Trophoblast cell (in vitro differentiated cells and primary cell): ENCODE results near the gene RPRD1B.

ENCODE experiments used
- DNase-seq, 2 donors: peaks; one replicate each; pipeline ENCODE4 v3.0.0-alpha.2; 2016
- H2AFZ ChIP-seq: 2 replicates; pipeline ENCODE4 v1.6.1; 2013; ENCODE audit warnings: low read length, moderate library complexity, mild to moderate bottlenecking; ENCODE audit not compliant: insufficient read depth, poor library complexity
- H2AK5ac ChIP-seq: 2 replicates; pipeline ENCODE4 v1.6.1; 2013; ENCODE audit warnings: mild to moderate bottlenecking, low read length
- H2BK120ac ChIP-seq: 2 replicates; pipeline ENCODE4 v1.6.1; 2013; ENCODE audit warnings: low read length, mild to moderate bottlenecking, moderate library complexity; ENCODE audit not compliant: insufficient read depth, poor library complexity
- H2BK12ac ChIP-seq: 2 replicates; pipeline ENCODE4 v1.6.1; 2013; ENCODE audit warnings: mild to moderate bottlenecking, low read length, moderate library complexity
- H2BK5ac ChIP-seq: 2 replicates; pipeline ENCODE4 v1.6.1; 2013; ENCODE audit warnings: low read length, low read depth, moderate library complexity, mild to moderate bottlenecking; ENCODE audit not compliant: poor library complexity
- H3K14ac ChIP-seq: 2 replicates; pipeline ENCODE4 v1.6.1; 2013; ENCODE audit warnings: mild to moderate bottlenecking, low read length
- H3K18ac ChIP-seq: 2 replicates; pipeline ENCODE4 v1.6.1; 2013; ENCODE audit warnings: mild to moderate bottlenecking, low read length
- H3K23ac ChIP-seq: 2 replicates; pipeline ENCODE4 v1.6.1; 2013; ENCODE audit warnings: low read length
- H3K27ac ChIP-seq: 2 replicates; pipeline ENCODE4 v1.5.1; 2013; ENCODE audit warnings: low read depth, mild to moderate bottlenecking, inconsistent platforms, low read length, moderate library complexity
- H3K27me3 ChIP-seq: 2 replicates; pipeline ENCODE4 v1.6.1; 2013; ENCODE audit warnings: inconsistent platforms, mild to moderate bottlenecking, low read length, moderate library complexity; ENCODE audit not compliant: insufficient read depth
- H3K36me3 ChIP-seq, 2 experiments: 1 replicate in 1 of 2; 2 replicates in 1 of 2; pipeline ENCODE4 v1.6.1; 2013; ENCODE audit warnings: low read length in 2 of 2, mild to moderate bottlenecking in 2 of 2, moderate library complexity in 1 of 2; ENCODE audit not compliant: insufficient read depth in 2 of 2, control insufficient read depth in 1 of 2
- H3K4ac ChIP-seq: 2 replicates; pipeline ENCODE4 v1.6.1; 2013; ENCODE audit warnings: low read depth, mild to moderate bottlenecking, low read length, moderate library complexity
- H3K4me1 ChIP-seq, 2 experiments: 1 replicate in 1 of 2; 2 replicates in 1 of 2; pipeline ENCODE4 v1.6.1; 2013; ENCODE audit warnings: low read length in 2 of 2, mild to moderate bottlenecking in 2 of 2, moderate library complexity in 1 of 2; ENCODE audit not compliant: insufficient read depth in 2 of 2, control insufficient read depth in 1 of 2
- H3K4me2 ChIP-seq: 2 replicates; pipeline ENCODE4 v1.6.1; 2013; ENCODE audit warnings: inconsistent platforms, mild to moderate bottlenecking, low read length, moderate library complexity
- H3K4me3 ChIP-seq: 2 replicates; pipeline ENCODE4 v1.5.1; 2013; ENCODE audit warnings: mild to moderate bottlenecking, low read depth, low read length, inconsistent platforms
- H3K79me1 ChIP-seq: one replicate; pipeline ENCODE4 v1.6.1; 2013; ENCODE audit warnings: low read length
- H3K79me2 ChIP-seq: 2 replicates; pipeline ENCODE4 v1.6.1; 2013; ENCODE audit warnings: low read length, mild to moderate bottlenecking; ENCODE audit not compliant: control insufficient read depth, insufficient read depth, poor library complexity
- H3K9ac ChIP-seq: 2 replicates; pipeline ENCODE4 v1.6.1; 2013; ENCODE audit warnings: mild to moderate bottlenecking, low read length
- H3K9me3 ChIP-seq: 2 replicates; pipeline ENCODE4 v1.6.1; 2013; ENCODE audit warnings: low read depth, mild to moderate bottlenecking, control low read depth, inconsistent platforms, low read length; ENCODE audit not compliant: insufficient read depth
- H4K12ac ChIP-seq: 2 replicates; pipeline ENCODE4 v1.6.1; 2013; ENCODE audit warnings: low read depth, mild to moderate bottlenecking, low read length, moderate library complexity
- H4K8ac ChIP-seq: 2 replicates; pipeline ENCODE4 v1.6.1; 2013; ENCODE audit warnings: low read depth, mild to moderate bottlenecking, low read length, moderate library complexity
- H4K91ac ChIP-seq: one replicate; pipeline ENCODE4 v1.6.1; 2013; ENCODE audit warnings: low read depth, mild to moderate bottlenecking, low read length, moderate library complexity
- WGBS: extraction: QIAGEN DNeasy Blood & Tissue Kit; methylation state at CpG from one replicate; pipeline ENCODE4 v1.1.7; 2013; ENCODE audit warnings: missing lambda C conversion rate; ENCODE audit not compliant: insufficient read length, insufficient coverage; ENCODE audit errors: extremely low coverage; 5-methylcytosine and 5-hydroxymethylcytosine counted together

Gene RPRD1B

GRCh38 chr20:38129893-38130609, 96.5 kb downstream of the RPRD1B start:
- H4K91ac ChIP-seq, result no peak overlapping the region
- no peak overlapping the region for H3K14ac ChIP-seq
- no peaks in the 10 kb centered on the region for H3K79me2 ChIP-seq
- peaks cover 38% of the 10 kb centered on the region for H3K79me1 ChIP-seq
- no peaks in the 10 kb centered on the region for H3K27me3 ChIP-seq
- H3K4me2 ChIP-seq, result no peak overlapping the region
- no peak overlapping the region for H3K27ac ChIP-seq
- H3K4me1 ChIP-seq, result peaks cover 44 to 46% of the 10 kb centered on the region in 2 experiments
- H2BK5ac ChIP-seq, result no peak overlapping the region
- H4K12ac ChIP-seq, result no peak overlapping the region
- no peak overlapping the region for H4K8ac ChIP-seq
- H2BK120ac ChIP-seq, result no peak overlapping the region
- no peak overlapping the region for H3K18ac ChIP-seq
- no peak overlapping the region for H2BK12ac ChIP-seq
- no peak overlapping the region for H3K4ac ChIP-seq
- H3K23ac ChIP-seq, result no peak overlapping the region
- no peak overlapping the region for H3K4me3 ChIP-seq
- no peak overlapping the region for H2AFZ ChIP-seq
- DNase-seq, result no peak
- H3K9me3 ChIP-seq, result no peaks in the 10 kb centered on the region
- H3K9ac ChIP-seq, result no peak overlapping the region
- no CpG with 5 or more reads among the region's 15 CpGs for WGBS
- no peak overlapping the region for H2AK5ac ChIP-seq
- peaks cover 35 to 44% of the 10 kb centered on the region in 2 experiments for H3K36me3 ChIP-seq

- no peak overlapping the region for H2AFZ ChIP-seq
- H2AK5ac ChIP-seq, result peak overlapping the region; percentile 53
- peaks cover 49 to 52% of the 10 kb centered on the region in 2 experiments for H3K4me1 ChIP-seq
- no peak overlapping the region for H4K8ac ChIP-seq
- H3K23ac ChIP-seq, result no peak overlapping the region
- peak overlapping the region; percentile 34 for H3K14ac ChIP-seq
- peak overlapping the region; percentile 10 for H2BK5ac ChIP-seq
- peak overlapping the region; percentile 33 for H2BK12ac ChIP-seq
- H3K79me1 ChIP-seq, result peaks cover 39% of the 10 kb centered on the region
- no peak overlapping the region for H3K4me2 ChIP-seq
- peaks cover 2% of the 10 kb centered on the region for H3K9me3 ChIP-seq
- WGBS, result no CpG with 5 or more reads among the region's 19 CpGs
- peak overlapping the region; percentile 11 for H3K27ac ChIP-seq
- H3K79me2 ChIP-seq, result no peaks in the 10 kb centered on the region
- peak overlapping the region; percentile 45 for H2BK120ac ChIP-seq
- H3K9ac ChIP-seq, result no peak overlapping the region
- H4K12ac ChIP-seq, result no peak overlapping the region
- peaks cover 40 to 50% of the 10 kb centered on the region in 2 experiments for H3K36me3 ChIP-seq
- no peak overlapping the region for H3K4me3 ChIP-seq
- H3K18ac ChIP-seq, result peak overlapping the region; percentile 25
- H3K27me3 ChIP-seq, result no peaks in the 10 kb centered on the region
- DNase-seq, result no peak
- H4K91ac ChIP-seq, result peak overlapping the region; percentile 58
- H3K4ac ChIP-seq, result no peak overlapping the region
Observed at GRCh38 chr20:38130687-38131587, 97.4 kb downstream of the RPRD1B start.

DNA sequence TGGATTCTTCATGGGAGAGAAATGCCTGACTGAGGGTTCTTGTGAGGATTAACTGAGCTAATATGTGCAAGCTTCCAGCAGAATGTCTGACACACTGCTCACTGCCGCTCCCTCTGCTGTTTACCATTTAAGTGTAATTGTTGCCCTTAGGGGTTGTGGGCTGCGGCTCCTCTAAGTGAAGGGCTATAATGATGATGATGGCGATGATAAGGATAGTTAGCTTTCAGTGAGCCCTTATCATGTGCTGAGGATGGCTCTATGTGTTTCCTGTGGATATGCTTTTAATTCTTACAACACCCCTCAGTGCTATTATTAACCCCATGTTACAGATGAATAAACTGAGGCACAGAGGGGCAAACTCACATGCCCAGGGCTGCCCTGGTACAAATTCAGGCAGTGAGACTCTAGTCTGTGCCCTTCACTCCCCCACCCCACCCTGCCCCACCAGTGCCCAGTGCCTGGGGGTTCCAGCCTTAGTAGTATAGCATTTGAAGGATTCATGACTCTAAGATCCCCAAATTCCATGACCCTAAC, 98.1 kb downstream of the RPRD1B start:
- Histone ChIP-seq H3K23ac (no peak overlapping the region), H3K27ac (no peak overlapping the region), H3K4me3 (no peak overlapping the region), H3K27me3 (no peaks in the 10 kb centered on the region), H2AK5ac (no peak overlapping the region), H3K4ac (no peak overlapping the region), H2AFZ (no peak overlapping the region), H4K91ac (no peak overlapping the region), H3K79me2 (no peaks in the 10 kb centered on the region), H4K8ac (no peak overlapping the region), H3K4me2 (no peak overlapping the region), H3K9ac (no peak overlapping the region), H3K14ac (no peak overlapping the region), H3K79me1 (peaks cover 33% of the 10 kb centered on the region), H2BK5ac (no peak overlapping the region), H2BK120ac (no peak overlapping the region), H3K36me3 (peaks cover 48 to 57% of the 10 kb centered on the region in 2 experiments), H4K12ac (no peak overlapping the region), H3K9me3 (peaks cover 2% of the 10 kb centered on the region), H2BK12ac (no peak overlapping the region), H3K4me1 (peaks cover 45 to 46% of the 10 kb centered on the region in 2 experiments), H3K18ac (no peak overlapping the region)
- no CpG with 5 or more reads among the region's 3 CpGs for WGBS
- peak; percentile 72 to 77 for DNase-seq

DNA sequence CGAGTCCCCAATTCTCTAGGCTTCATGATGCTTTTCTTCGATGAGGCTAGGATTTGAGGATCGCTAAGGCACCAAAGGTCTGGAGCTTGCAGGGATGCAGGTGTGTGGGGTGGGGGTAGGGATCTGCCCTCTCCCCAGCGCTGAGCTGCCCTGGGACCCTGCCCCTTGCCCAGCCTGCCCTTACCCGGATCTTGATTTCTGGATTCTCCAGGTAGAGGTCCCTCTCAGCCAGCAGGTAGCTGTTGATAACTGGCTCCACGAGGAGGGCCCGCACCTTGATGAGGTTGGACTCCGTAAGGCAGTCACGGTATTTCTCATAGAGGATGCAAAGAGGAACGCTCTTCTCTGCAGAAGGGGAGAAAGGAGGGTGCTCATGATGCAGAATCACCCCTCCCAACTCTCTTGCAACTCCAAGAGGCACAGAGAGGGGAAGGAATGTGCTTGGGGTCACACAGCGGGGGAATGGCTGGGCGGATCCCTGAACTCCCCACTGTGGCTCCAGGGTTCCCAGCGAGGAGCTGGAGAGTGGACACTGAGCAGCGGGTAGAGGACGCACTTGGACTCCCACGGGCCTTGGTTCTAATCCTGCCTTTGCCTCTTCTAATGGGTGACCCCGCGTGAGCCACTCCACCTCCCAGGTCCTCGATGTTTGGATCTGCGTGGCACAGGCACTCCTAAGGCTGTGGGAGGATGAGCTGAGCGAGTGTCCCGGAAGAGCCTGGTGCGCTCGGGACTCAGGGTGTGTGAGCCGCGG, 98.8 kb downstream of the RPRD1B start:
- Histone ChIP-seq H3K9ac (no peak overlapping the region), H3K79me1 (peaks cover 29% of the 10 kb centered on the region), H4K8ac (no peak overlapping the region), H2AK5ac (peak overlapping the region; percentile 25), H3K79me2 (no peaks in the 10 kb centered on the region), H3K4ac (peak overlapping the region; percentile 8), H3K18ac (peak overlapping the region; percentile 41), H3K23ac (no peak overlapping the region), H3K4me1 (peaks cover 38 to 40% of the 10 kb centered on the region in 2 experiments), H3K14ac (peak overlapping the region; percentile 27), H3K27me3 (no peaks in the 10 kb centered on the region), H3K27ac (no peak overlapping the region), H4K91ac (peak overlapping the region; percentile 25), H3K4me2 (no peak overlapping the region), H3K4me3 (no peak overlapping the region), H2BK120ac (no peak overlapping the region), H3K9me3 (peaks cover 2% of the 10 kb centered on the region), H2BK12ac (peak overlapping the region; percentile 37), H3K36me3 (peaks cover 54 to 63% of the 10 kb centered on the region in 2 experiments), H4K12ac (no peak overlapping the region), H2BK5ac (no peak overlapping the region), H2AFZ (no peak overlapping the region)
- WGBS, result no CpG with 5 or more reads among the region's 26 CpGs
- no peak for DNase-seq
